Activated T-helper 17 cell treated with anti-CD3 and anti-CD28 coated beads, Interleukin-2, amount 50 U/mL, for 72 hours (primary cell): Measurements from ENCODE around the gene NCOR1. TPM values are rescaled to one million over a fixed set of nuclear protein-coding genes. Genes with fewer than 3 reads are reported as not detected.
"Not testable (repeated sequence)": the region's sequence is repeated elsewhere in the genome, so short reads cannot be mapped to it uniquely, and the experiment has no call there.

ENCODE experiments used
- ATAC-seq: fragments of 150-1000 bp; cut with Tn5 transposase; replicated peaks from 2 replicates; pipeline ENCODE4 v1.10.0; 2021; ENCODE audit warnings: mild to moderate bottlenecking, moderate library complexity
- H3K27ac Mint-ChIP-seq: one replicate; pipeline ENCODE4 v1.8.0; 2022; ENCODE audit warnings: mixed read lengths
- H3K27me3 Mint-ChIP-seq: one replicate; pipeline ENCODE4 v1.8.0; 2022; ENCODE audit warnings: mixed read lengths
- H3K36me3 Mint-ChIP-seq: one replicate; pipeline ENCODE4 v1.8.0; 2022; ENCODE audit warnings: low read depth, mild to moderate bottlenecking, mixed read lengths
- H3K4me1 Mint-ChIP-seq: one replicate; pipeline ENCODE4 v1.8.0; 2022; ENCODE audit warnings: mixed read lengths
- H3K4me3 Mint-ChIP-seq: one replicate; pipeline ENCODE4 v1.8.0; 2022; ENCODE audit warnings: mild to moderate bottlenecking, mixed read lengths
- H3K9me3 Mint-ChIP-seq: one replicate; pipeline ENCODE4 v1.8.0; 2022; ENCODE audit warnings: mixed read lengths
- total RNA-seq, 2 donors: library from RNA; stranded (reverse); gene quantifications; one replicate each; pipeline ENCODE4 v1.2.3, GENCODE V29; 2022

The NCOR1 gene
- total RNA-seq, 2 donors from 2014 or later, result 112 to 144 TPM

DNA sequence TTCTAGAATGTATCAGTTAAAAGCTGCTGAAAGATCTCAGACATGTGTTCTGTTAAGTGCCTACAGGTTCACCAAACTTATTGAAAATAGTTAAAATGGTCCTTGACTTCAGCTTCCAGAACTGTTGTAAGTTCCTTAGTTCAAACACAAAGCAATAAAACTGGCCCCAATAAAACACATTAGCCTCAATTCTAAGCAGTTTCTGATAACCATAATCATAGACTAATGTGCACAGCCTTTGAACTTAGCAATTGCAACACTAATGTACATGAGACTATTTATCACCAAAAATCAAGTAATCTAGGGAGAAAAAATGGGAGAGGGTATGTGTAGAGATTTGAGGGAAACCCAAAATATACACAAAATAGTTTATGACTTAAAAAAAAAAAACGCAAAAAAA is 17.1 kb upstream of the NCOR1 start:
- no peaks in the 10 kb centered on the region for H3K27me3 Mint-ChIP-seq
- H3K9me3 Mint-ChIP-seq, result no peaks in the 10 kb centered on the region
- H3K27ac Mint-ChIP-seq, result peak overlapping the region; percentile 70
- no peak overlapping the region for H3K4me3 Mint-ChIP-seq
- H3K4me1 Mint-ChIP-seq, result peaks cover 11% of the 10 kb centered on the region
- ATAC-seq, result no peak
- peaks cover 48% of the 10 kb centered on the region for H3K36me3 Mint-ChIP-seq

DNA sequence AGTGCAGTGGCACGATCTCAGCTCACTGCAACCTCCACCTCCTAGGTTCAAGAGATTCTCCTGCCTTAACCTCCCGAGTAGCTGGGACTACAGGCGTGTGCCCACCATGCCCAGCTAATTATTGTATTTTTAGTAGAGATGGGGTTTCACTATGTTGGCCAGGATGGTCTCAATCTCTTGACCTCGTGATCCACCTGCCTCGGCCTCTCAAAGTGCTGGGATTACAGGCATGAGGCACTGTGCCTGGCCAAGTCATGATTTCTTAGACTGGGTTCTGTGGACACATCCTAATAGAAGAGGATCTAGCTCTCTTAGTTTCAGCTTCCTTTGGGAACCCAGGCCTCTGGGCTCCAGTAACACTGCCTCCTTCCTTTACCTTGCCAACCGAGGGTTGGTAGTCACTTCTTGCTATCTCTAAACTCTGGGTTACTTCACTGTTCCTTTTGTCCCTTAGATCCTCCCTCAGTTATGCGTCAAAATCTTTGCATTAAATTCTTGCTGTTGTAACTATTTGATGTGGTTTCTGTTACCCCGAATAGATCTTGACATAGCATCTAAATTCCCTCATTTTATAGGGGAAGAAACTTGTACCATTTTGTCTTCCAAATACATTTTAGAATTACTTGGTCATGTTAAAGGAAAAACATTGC is 14.7 kb upstream of the NCOR1 start:
- Mint-ChIP-seq H3K27ac (peak overlapping the region; percentile 60), H3K4me3 (peak overlapping the region; percentile 65), H3K36me3 (peaks cover 41% of the 10 kb centered on the region), H3K4me1 (peaks cover 11% of the 10 kb centered on the region)
- not testable (repeated sequence) for H3K9me3 Mint-ChIP-seq, H3K27me3 Mint-ChIP-seq
- ATAC-seq, result peak; percentile 8

DNA sequence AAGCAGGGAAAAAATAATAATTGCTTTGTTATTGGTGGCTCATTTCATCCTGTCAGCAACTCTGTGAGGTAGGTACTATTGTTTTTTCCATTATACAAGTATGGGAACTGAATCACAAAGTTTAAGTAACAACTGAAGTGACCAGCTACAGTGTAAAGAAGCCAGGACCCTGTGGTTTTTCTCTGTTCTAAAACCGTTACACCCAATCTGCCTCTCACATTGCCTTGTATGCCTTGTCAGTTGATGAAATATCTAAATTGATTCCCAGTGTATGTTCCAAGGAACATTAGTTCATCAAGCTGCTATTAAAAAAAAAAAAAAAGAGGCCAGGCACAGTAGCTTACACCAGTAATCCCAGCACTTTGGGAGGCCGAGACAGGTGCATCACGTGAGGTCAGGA is 7.1 kb upstream of the NCOR1 start:
- Mint-ChIP-seq H3K4me3 (no peak overlapping the region), H3K36me3 (peaks cover 31% of the 10 kb centered on the region), H3K27ac (no peak overlapping the region), H3K9me3 (no peaks in the 10 kb centered on the region), H3K27me3 (no peaks in the 10 kb centered on the region), H3K4me1 (no peaks in the 10 kb centered on the region)
- ATAC-seq, result no peak

DNA sequence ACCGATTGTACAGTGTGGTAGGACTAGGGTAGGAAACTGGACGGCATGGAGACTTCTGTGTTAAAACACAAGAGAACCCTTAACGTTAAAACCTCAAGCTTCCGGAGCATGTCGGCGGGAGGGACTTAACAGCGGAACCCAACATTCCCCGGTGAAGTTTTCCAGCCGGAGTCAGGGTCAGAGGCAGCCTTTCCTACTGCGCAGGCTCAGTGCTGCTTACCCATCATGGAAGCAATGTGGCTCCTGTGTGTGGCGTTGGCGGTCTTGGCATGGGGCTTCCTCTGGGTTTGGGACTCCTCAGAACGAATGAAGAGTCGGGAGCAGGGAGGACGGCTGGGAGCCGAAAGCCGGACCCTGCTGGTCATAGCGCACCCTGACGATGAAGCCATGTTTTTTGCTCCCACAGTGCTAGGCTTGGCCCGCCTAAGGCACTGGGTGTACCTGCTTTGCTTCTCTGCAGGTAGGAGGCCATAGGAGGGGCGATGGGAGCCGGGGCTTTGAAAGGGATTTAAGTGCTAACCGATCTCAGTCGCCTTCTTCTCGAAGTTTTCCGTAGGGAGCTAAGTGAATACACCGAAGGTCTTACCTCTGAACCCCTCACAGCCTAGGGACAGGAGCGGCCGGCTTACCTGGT is 1.8 kb upstream of the NCOR1 start, which contains the start of gene PIGL:
Gene PIGL, plus strand, starts transcription at position 209 of the 634 bp plus-strand sequence. Its CDS starts 17 bp downstream, at position 226.
- Mint-ChIP-seq H3K9me3 (no peaks in the 10 kb centered on the region), H3K27me3 (no peaks in the 10 kb centered on the region), H3K4me3 (peak within 1 kb of the TSS; percentile 99), H3K36me3 (peaks cover 22% of the 10 kb centered on the region), H3K4me1 (no peaks in the 10 kb centered on the region), H3K27ac (peak within 1 kb of the TSS; percentile 96)
- peak; percentile 60 for ATAC-seq

DNA sequence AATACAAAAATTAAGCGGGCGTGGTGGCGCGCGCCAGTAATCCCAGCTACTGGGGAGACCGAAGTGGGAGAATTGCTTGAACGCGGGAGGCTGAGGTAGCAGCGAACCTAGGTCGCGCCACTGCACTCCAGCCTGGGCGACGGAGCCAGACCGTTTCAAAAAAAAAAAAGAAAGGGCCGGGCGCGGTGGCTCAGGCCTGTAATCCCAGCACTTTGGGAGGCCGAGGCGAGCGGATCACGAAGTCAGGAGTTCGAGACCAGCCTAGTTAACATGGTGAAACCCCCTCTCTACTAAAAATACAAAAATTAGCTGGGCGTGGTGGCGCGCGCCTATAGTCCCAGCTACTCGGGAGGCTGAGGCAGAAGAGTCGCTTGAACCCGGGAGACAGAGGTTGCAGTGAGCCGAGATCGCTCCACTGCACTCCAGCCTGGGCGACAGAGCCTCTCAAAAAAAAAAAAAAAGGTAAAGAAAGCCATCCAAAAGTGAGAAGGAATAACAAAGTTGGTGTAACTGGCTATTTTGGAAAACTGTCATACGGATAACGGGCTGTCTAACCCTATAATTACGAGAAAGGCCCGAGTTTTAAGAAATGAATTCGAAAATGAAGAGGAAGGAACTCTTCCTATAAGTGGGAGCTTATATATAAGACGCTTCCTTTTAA is 1.1 kb upstream of the NCOR1 start:
- H3K27me3 Mint-ChIP-seq, H3K4me1 Mint-ChIP-seq, H3K9me3 Mint-ChIP-seq, ATAC-seq: not testable (repeated sequence)
- peak overlapping the region; percentile 99 for H3K4me3 Mint-ChIP-seq
- H3K36me3 Mint-ChIP-seq, result peaks cover 17% of the 10 kb centered on the region
- peak overlapping the region; percentile 96 for H3K27ac Mint-ChIP-seq

DNA sequence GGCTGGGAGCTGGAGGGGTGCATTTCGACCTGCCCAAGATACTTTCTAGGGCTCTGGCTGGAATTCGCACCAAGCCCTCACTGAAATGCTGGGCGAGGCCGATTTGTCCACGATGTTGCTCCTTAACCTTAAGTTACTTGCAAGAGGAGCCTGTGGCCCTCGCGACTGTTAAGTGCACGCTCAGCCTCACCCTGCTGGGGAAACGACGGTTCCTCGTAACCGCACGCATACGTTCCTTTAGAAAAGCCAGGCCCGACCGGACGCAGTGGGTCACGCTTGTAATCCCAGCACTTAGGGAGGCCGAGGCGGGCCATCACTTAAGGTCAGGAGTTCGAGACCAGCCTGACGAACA is 607 bp upstream of the NCOR1 start:
- Mint-ChIP-seq H3K4me1 (no peaks in the 10 kb centered on the region), H3K27me3 (no peaks in the 10 kb centered on the region), H3K27ac (peak overlapping the region; percentile 86), H3K36me3 (peaks cover 17% of the 10 kb centered on the region), H3K9me3 (no peaks in the 10 kb centered on the region), H3K4me3 (peak overlapping the region; percentile 99)
- ATAC-seq, result peak; percentile 0

DNA sequence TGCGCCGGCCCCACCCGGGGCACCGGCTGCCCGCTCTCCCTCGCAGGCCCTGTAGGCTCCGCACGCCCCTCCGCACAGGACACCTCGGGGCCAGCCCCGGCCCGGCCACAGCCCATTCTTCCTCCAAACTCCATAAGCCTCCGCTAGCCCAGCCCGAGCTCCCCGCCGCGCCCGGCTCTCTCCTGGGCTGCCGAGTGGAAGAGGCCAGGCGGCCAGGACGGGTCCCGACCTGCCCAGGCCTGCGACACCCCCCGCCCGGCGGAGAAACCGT is 397 bp downstream of the NCOR1 start:
- no peaks in the 10 kb centered on the region for H3K27me3 Mint-ChIP-seq
- peaks cover 17% of the 10 kb centered on the region for H3K36me3 Mint-ChIP-seq
- H3K4me3 Mint-ChIP-seq, result peak overlapping the region; percentile 99
- H3K4me1 Mint-ChIP-seq, result no peaks in the 10 kb centered on the region
- peak overlapping the region; percentile 95 for H3K27ac Mint-ChIP-seq
- peak; percentile 50 for ATAC-seq
- H3K9me3 Mint-ChIP-seq, result no peaks in the 10 kb centered on the region

DNA sequence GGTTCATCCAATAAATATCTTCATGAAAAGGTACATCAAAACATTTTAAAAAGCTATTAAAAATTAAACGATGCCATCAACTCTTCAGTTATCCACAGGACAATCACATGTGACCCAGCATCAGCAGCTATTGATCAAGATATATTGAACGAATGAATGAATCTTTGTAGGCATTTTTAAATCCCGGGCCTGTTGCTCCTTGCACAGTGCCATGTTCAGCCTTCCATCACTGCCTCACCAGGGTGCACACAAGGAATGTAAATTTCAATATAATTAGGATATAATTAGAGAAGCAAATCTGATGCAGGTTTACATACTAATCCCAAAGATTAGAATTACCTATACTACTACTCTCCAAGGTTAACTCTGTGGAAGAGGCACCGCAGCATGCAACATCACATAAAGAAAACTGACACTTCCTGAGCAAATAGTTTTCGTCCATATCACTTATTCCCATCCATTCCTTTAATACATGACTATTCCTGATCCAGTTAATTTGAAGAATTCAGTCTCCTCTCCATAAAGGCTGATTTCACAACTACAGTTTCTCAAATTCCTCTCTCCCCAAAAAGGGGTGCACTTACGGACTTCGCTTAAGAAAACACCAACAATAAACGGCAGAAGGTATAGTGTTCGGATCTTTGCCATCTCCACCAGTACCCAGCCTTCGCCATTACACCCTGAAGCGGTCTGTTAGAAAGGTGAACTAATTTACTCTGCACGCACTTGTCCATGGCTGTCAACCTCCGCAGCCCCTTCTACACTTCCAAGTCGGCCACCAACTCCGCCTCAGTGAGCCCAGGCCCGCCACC is 938 bp downstream of the NCOR1 start:
- Mint-ChIP-seq H3K4me1 (no peaks in the 10 kb centered on the region), H3K27me3 (no peaks in the 10 kb centered on the region), H3K9me3 (no peaks in the 10 kb centered on the region), H3K36me3 (peaks cover 15% of the 10 kb centered on the region), H3K4me3 (peak overlapping the region; percentile 99), H3K27ac (peak overlapping the region; percentile 95)
- no peak for ATAC-seq

DNA sequence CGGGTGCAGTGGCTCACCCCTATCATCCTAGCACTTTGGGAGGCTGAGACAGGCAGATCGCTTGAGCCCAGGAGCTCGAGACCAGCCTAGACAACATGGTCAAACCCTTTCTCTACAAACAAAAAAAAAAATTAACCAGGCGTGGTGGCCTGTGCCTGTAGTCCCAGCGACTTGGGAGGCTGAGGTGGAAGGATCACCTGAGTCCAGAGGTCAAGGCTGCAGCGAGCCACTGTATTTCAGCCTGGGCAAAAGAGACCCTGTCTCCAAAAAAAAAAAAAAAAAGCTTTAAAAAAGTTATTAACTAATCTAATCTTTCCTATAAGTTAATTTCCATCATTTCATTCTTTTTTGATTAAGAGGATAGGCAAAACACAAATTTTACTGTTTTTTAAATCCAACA is 2.5 kb downstream of the NCOR1 start:
- H3K4me3 Mint-ChIP-seq, result peak overlapping the region; percentile 99
- ATAC-seq, result no peak
- H3K36me3 Mint-ChIP-seq, result peaks cover 10% of the 10 kb centered on the region
- no peaks in the 10 kb centered on the region for H3K4me1 Mint-ChIP-seq
- no peaks in the 10 kb centered on the region for H3K9me3 Mint-ChIP-seq
- no peak overlapping the region for H3K27ac Mint-ChIP-seq
- no peaks in the 10 kb centered on the region for H3K27me3 Mint-ChIP-seq

DNA sequence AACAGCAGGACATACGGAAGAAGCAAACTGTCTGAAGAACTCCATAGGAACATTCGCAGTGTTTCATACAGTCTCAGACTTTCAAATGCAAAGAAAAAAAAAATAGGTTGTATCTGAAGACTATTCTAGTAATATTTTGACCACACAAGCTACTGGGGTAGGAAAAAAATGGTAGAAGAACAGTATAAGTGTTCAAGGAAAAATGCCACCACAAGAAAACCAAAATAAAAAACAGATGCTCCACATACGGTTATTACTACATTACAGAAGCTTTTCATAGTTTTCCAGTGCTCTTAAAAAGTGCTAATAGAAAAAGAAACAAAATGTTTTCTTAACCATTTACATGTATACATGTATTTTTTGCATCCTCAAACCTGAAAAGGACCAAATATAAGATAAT is 3.7 kb downstream of the NCOR1 start:
- H3K4me3 Mint-ChIP-seq, result peak overlapping the region; percentile 33
- no peaks in the 10 kb centered on the region for H3K9me3 Mint-ChIP-seq
- no peak overlapping the region for H3K27ac Mint-ChIP-seq
- no peak for ATAC-seq
- H3K4me1 Mint-ChIP-seq, result no peaks in the 10 kb centered on the region
- H3K27me3 Mint-ChIP-seq, result no peaks in the 10 kb centered on the region
- peaks cover 5% of the 10 kb centered on the region for H3K36me3 Mint-ChIP-seq

DNA sequence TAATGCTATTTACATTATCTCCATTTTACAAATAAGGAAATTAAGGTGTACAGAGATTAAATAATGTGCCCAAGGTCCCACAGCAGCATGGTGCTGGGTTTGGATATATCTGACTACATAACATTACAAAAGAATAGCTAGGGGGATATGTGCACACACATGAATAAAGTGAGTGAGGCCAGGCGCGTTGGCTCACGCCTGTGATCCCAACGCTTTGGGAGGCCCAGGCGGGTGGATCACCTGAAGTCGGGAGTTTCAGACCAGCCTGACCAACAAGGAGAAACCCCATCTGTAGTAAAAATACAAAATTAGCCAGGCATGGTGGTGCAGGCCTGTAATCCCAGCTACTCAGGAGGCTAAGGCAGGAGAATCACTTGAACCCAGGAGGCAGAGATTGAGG is 10.6 kb downstream of the NCOR1 start:
- Mint-ChIP-seq H3K27ac (peak overlapping the region; percentile 23), H3K4me1 (peaks cover 25% of the 10 kb centered on the region), H3K4me3 (peak overlapping the region; percentile 5), H3K36me3 (peaks cover 11% of the 10 kb centered on the region)
- H3K9me3 Mint-ChIP-seq, H3K27me3 Mint-ChIP-seq, ATAC-seq: not testable (repeated sequence)

DNA sequence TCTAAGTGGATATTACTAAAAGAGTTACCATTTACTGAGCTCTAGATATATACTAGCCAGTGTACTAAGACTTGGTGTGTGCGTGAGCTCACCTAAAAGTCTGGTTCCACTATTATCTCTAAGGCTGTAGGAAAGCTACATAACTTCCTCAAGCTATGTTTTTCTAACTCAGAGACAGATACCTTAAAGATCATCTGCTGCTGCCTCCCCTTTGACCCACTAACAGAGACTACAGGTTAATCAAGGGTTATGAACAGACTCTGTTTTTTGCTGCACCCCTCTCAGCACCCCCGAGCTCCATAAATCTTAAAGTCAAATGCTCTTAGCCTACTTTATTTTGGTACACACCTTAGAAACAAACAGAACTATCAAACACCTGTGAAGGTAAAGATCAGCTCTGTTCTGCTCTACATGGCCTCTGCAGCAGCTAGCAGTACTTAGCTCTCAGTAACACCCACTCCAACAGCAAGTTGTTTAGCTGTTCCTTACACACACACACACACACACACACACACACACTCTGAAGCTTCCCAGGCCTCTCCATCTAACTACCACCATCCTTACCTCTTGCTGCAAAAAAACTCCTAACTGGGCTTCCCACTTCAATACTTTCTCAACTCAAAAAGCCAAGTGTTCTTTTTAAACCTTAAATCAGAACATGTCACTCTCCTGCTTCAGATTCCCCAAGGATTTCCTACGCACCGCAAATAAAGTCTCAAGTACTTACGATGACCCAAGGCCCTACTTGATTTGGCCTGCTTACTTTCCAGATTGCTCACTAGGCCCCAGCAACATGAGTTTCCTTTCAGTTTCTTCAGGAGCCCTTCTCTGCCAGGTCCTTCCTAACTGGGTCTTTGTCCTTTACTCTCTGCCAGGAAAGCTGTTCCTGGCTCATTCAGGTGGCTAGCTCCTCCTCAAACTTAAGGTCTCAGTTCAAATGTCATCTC is 12.5 kb downstream of the NCOR1 start:
- H3K27ac Mint-ChIP-seq, result peak overlapping the region; percentile 83
- H3K4me3 Mint-ChIP-seq, result peak overlapping the region; percentile 59
- not testable (repeated sequence) for H3K9me3 Mint-ChIP-seq, H3K27me3 Mint-ChIP-seq, ATAC-seq
- H3K36me3 Mint-ChIP-seq, result peaks cover 23% of the 10 kb centered on the region
- peaks cover 32% of the 10 kb centered on the region for H3K4me1 Mint-ChIP-seq

DNA sequence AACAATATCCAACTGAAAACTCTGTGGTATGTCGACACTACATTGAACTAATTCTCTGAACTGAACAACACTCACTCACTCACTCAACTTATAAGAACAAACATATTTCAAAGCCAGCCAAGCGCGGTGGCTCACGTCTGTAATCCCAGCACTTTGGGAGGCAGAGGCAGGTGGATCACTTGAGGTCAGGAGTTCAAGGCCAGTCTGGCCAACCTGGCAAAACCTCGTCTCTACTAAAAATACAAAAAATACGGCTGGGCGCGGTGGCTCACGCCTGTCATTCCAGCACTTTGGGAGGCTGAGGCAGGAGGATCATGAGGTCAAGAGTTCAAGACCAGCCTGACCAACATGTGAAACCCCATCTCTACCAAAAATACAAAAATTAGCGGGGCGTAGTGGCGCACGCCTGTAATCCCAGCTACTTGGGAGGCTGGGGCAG is 13.6 kb downstream of the NCOR1 start:
- not testable (repeated sequence) for ATAC-seq, H3K27ac Mint-ChIP-seq, H3K4me3 Mint-ChIP-seq, H3K27me3 Mint-ChIP-seq, H3K9me3 Mint-ChIP-seq
- Mint-ChIP-seq H3K4me1 (peaks cover 32% of the 10 kb centered on the region), H3K36me3 (peaks cover 34% of the 10 kb centered on the region)

DNA sequence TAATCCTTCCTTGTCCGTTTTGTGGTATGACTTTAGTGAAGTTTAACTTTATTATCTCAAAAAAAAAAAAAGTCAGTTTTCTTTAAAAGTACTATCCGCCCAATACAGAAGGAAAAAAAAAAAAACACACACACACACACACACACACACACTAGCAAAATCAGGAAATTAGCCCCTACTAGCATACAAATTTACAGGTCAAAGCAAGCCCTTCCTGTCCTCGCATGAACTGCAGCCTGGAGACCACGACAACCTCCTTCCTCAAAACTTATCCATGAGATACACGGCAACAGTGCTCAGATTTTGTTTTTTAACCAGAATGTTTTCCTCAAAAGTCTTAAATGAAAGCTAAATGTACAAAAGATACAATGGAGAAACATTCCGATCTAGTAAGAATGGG is 16.2 kb downstream of the NCOR1 start:
- ATAC-seq, result no peak
- H3K27ac Mint-ChIP-seq, result peak overlapping the region; percentile 75
- H3K9me3 Mint-ChIP-seq, result no peaks in the 10 kb centered on the region
- no peaks in the 10 kb centered on the region for H3K27me3 Mint-ChIP-seq
- peaks cover 28% of the 10 kb centered on the region for H3K4me1 Mint-ChIP-seq
- peaks cover 39% of the 10 kb centered on the region for H3K36me3 Mint-ChIP-seq
- peak overlapping the region; percentile 46 for H3K4me3 Mint-ChIP-seq
